Measurements from ENCODE around the gene PPT1.

PPT1 gene

DNA sequence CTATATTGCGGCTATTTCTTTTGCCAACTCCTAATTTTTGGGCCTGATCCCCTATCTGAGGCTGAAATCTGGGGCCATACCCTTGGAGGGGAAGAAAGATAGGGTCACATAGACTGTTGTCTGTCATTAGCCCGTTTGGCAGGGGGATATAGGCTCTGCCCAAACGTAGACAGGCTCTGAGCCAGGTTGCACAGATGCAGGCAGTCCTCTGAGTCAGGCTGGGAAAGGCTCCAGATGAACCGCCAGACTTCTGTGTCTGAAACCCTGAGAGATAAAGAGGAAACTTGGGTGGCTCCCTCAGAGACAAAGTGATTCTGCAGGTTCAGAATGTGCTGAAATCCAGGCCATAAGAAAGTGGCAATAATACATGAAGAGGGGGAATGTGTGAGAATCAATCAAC, 60.5 kb downstream of the PPT1 start:
- H3K27me3 Mint-ChIP-seq = no peaks in the 10 kb centered on the region
- H3K27ac Mint-ChIP-seq = no peak overlapping the region
- no peaks in the 10 kb centered on the region for H3K9me3 Mint-ChIP-seq
- H3K36me3 Mint-ChIP-seq (ENCODE audit: low read depth) = peaks cover 10% of the 10 kb centered on the region
- no peak overlapping the region for H3K4me3 Mint-ChIP-seq
- ATAC-seq (no peak), DNase-seq (no peak)
- H3K4me1 Mint-ChIP-seq = peaks cover 61% of the 10 kb centered on the region

DNA sequence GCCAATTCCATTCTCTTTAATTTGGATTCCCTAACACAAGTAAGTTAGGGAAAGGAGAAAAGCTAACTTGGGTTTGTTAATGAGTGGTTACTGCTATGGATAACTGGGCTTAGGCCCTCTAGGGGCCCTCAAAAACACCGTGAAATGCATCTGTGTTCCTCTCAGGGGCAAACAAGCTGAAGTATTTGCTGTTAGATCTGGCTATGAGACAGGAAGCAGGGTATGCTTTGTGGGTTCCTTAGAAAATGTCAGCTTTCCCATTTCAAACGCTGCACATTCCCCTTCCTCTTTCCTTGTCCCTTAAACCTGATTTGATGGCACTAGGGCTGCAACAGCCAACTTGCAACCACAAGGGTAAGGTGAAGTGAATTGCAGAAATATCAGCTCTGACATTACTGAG, 62.2 kb downstream of the PPT1 start:
- Mint-ChIP-seq H3K4me3 (peak overlapping the region; percentile 5), H3K36me3 (ENCODE audit: low read depth) (peaks cover 3% of the 10 kb centered on the region), H3K4me1 (peaks cover 61% of the 10 kb centered on the region)

DNA sequence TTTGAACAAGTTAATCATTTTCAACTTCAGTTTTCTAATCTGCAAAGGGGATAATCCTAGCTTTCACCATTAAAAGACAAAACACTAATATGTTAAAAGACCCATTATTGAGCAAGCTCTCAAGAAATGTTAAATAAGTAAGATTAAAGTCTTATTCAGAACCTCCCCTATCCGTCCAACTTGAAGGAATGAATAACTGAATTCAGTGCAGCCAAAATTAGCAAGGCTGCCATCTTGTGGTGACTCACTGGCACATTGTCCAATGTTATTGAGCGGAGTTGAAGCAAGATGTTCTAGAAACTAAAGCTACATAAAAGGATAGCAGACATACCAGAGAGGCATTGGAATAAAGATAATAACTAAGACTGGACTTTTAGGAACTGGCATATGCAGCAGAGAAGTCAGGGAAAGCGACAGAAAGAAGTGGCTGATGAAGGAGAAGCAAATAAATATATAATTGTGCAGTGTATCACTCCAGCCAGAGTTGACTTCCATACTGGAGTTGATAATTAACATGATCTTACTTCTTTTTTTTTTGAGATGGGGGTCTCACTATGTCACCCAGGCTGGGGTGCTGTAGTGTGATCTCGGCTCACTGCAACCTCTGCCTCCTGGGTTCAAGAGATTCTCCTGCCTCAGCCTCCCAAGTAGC, 64.7 kb downstream of the PPT1 start:
- Mint-ChIP-seq H3K27me3 (no peaks in the 10 kb centered on the region), H3K4me1 (peaks cover 44% of the 10 kb centered on the region), H3K36me3 (ENCODE audit: low read depth) (no peaks in the 10 kb centered on the region), H3K27ac (no peak overlapping the region), H3K4me3 (no peak overlapping the region), H3K9me3 (no peaks in the 10 kb centered on the region)
- DNase-seq = peak; percentile 45
- ATAC-seq = peak; percentile 52

More for the DNA sequence above, 62.2 kb downstream of the PPT1 start:
- no peak for ATAC-seq
- Mint-ChIP-seq H3K27ac (peak overlapping the region; percentile 66), H3K27me3 (no peaks in the 10 kb centered on the region), H3K9me3 (no peaks in the 10 kb centered on the region)
- DNase-seq = no peak

DNA sequence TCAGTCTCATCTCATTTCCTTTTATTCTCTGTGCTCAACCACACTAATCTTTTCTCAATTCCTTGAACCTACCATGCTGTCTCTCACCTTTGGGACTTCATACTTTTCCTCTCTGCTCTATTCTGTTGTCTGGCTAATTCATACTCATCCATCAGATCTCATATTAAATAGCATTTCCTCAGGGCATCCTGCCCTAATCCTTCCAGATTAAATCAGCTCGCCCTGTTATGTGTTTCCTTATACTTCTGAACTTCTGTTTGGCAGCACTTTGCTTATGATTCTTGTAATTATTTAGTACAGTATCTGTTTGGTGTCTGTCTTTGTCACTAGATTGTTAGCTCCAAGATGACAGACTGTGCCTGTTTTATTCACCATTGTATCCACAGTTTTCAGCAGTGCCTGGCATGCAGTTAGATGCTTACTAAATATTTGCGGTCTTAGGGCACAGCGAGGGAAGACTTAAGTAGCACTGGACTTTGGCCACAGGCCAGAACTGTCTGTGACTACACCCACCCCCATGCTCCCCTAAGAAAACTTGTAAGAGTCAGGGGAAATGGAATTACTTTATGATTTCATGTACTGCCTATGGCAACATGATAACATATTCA, 66.4 kb downstream of the PPT1 start:
- Mint-ChIP-seq H3K27ac (no peak overlapping the region), H3K36me3 (ENCODE audit: low read depth) (no peaks in the 10 kb centered on the region), H3K4me3 (no peak overlapping the region), H3K27me3 (no peaks in the 10 kb centered on the region), H3K4me1 (peaks cover 32% of the 10 kb centered on the region), H3K9me3 (peaks cover 4% of the 10 kb centered on the region)
- DNase-seq (no peak), ATAC-seq (no peak)

DNA sequence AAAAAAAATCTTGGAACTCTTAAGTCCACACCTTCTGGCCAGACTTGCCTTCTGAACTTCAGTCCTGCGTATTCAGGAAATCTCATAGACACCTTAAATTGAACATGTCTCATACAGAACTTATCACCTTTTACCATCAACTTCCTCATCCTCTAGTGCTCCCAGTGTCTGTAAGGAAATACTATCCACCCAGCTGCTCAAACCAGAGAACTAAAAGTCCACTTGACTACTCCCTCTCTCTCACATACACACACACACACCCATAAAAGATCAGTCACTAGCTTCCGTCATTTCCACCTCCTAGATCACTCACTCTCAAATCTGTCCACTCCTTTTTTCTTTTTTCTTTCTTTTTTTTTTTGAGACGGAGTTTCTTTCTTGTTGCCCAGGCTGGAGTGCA, 67.4 kb downstream of the PPT1 start:
- Mint-ChIP-seq H3K27ac (no peak overlapping the region), H3K4me1 (peaks cover 22% of the 10 kb centered on the region), H3K4me3 (no peak overlapping the region), H3K9me3 (peaks cover 4% of the 10 kb centered on the region), H3K27me3 (no peaks in the 10 kb centered on the region), H3K36me3 (ENCODE audit: low read depth) (no peaks in the 10 kb centered on the region)
- ATAC-seq = no peak
- DNase-seq = no peak

DNA sequence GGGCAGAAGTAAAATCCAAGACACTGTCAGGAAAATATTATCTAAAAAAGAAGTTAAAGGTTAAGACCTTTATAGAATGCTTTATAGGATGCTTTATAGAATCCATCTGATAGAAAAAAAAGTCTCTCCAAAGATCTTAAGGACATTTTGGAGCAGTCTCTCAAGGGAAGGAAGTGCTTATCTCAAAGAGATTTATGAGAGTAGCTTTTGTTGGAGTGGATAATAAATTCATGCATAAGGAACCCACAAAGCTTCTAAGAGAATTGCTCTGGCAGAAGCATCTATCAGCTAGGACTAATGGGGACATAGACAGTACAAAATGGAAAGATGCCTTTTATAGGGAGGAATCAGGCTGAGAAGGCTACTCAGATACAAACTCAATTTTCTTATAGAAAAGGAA, 69.4 kb downstream of the PPT1 start:
- Mint-ChIP-seq H3K36me3 (ENCODE audit: low read depth) (no peaks in the 10 kb centered on the region), H3K27me3 (peaks cover 3% of the 10 kb centered on the region), H3K4me1 (peaks cover 10% of the 10 kb centered on the region), H3K27ac (no peak overlapping the region), H3K4me3 (no peak overlapping the region), H3K9me3 (peaks cover 4% of the 10 kb centered on the region)
- DNase-seq (no peak), ATAC-seq (no peak)

DNA sequence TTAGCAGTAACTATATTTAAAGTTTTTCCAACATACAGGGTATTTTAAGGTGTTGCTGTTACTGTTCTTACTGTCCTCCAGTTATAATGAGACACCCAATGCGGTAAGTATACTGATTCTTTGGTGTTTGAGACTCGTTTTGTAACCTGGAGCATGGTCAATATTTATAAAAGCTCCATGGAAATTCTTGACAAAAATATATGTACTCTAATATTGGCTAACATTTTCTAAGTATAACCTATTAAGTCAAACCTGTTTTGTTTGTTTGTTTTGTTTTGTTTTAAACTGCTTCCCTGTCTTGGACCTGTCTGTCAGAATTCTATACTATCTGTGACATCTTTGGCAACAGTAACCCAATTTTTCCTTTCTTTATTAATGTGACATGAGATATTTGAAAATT, 72.4 kb downstream of the PPT1 start:
- no peak for ATAC-seq
- Mint-ChIP-seq H3K9me3 (peaks cover 4% of the 10 kb centered on the region), H3K4me1 (peaks cover 2% of the 10 kb centered on the region), H3K27ac (no peak overlapping the region), H3K36me3 (ENCODE audit: low read depth) (no peaks in the 10 kb centered on the region), H3K27me3 (peaks cover 3% of the 10 kb centered on the region), H3K4me3 (no peak overlapping the region)
- no peak for DNase-seq

DNA sequence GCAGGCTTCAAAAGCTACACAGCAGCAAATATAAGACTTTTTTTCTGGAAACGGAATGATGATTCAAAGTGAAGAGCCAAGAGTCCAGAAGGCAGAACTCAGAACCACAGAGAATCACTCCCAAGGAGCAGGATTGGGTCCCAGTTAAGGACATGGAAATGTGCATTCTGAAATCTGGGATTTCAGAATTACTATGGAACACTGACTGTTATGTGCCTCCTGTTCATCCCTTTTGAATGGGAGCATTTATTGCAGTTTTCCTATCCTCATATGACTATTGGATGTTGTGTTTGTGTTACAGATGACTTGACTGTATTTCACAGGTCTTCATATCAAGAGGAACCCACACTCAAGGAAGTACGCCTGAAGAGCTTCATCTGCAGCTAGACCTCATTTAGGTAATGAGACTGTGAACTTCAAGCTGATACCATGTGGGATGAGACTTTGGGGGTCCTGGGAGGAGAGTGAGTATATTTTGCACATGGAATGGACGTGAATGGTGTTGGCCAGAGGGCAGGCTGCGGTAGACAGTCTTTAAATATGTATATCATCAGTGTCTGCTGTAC, 73.6 kb downstream of the PPT1 start:
- Mint-ChIP-seq H3K4me3 (no peak overlapping the region), H3K4me1 (no peaks in the 10 kb centered on the region), H3K27me3 (peaks cover 3% of the 10 kb centered on the region), H3K36me3 (ENCODE audit: low read depth) (no peaks in the 10 kb centered on the region), H3K9me3 (peaks cover 4% of the 10 kb centered on the region), H3K27ac (no peak overlapping the region)
- DNase-seq (no peak), ATAC-seq (no peak)
